ENCODE data around the gene FPR2.

GRCh38 chr19:51796195-51796679, 35.3 kb downstream of the FPR2 start:
- TF ChIP-seq EZH2 (IDR thresholded peaks at IDR 0.05) (no peak), POLR2AphosphoS5 (IDR thresholded peaks at IDR 0.05; ENCODE audit: borderline replicate concordance, low read depth, low read length) (no peak), FOXP2 (optimal IDR thresholded peaks at IDR 0.05; ENCODE audit: control extremely low read depth, extremely low read length, insufficient read depth) (no peak)
